ENCODE results near the gene THAP3. TPM values are rescaled to one million over a fixed set of nuclear protein-coding genes. Genes with fewer than 3 reads are reported as not detected.
"Not testable (repeated sequence)": the region's sequence is repeated elsewhere in the genome, so short reads cannot be mapped to it uniquely, and the experiment has no call there.

The THAP3 gene
- polyA plus RNA-seq, 3 donors from 2014 or later: 19.4 to 28.4 (median 28.0) TPM

DNA sequence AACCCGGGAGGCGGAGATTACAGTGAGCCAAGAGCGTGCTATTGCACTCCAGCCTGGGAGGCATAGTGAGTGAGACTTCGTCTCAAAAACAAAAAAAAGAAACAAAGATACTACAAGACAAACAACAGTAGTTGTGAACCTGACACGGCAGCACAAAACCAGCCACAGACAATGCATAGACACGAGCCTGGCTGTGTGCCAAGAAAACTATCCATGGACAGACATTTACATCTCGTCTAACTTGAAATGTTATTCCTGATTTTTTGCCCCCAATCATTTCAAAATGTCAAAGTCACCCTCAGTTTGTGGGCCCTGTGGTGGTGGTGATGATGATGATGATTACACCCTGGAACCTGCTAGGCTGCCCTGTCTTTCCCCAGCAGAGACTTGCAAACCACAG lies 28.3 kb upstream of the THAP3 start:
- Mint-ChIP-seq H3K4me1 (peaks cover 64 to 71% of the 10 kb centered on the region in 2 donors), H3K36me3 (peaks cover 0 to 25% (median 0%) of the 10 kb centered on the region in 3 donors), H3K27ac (peak overlapping the region in 1 of 6 donors; percentile 41), H3K9me3 (no peaks in the 10 kb centered on the region), H3K27me3 (ENCODE audit: low read depth in 3 of 3) (peaks cover 0 to 7% (median 1%) of the 10 kb centered on the region in 3 donors), H3K4me3 (no peak overlapping the region)
- DNase-seq: no peak

GRCh38 chr1:6596886-6597776 lies 27.5 kb upstream of the THAP3 start:
- Mint-ChIP-seq H3K27ac (no peak overlapping the region), H3K4me3 (no peak overlapping the region), H3K36me3 (peaks cover 0 to 25% (median 0%) of the 10 kb centered on the region in 3 donors), H3K4me1 (peaks cover 59 to 64% of the 10 kb centered on the region in 2 donors), H3K27me3 (ENCODE audit: low read depth in 3 of 3) (peaks cover 0 to 7% (median 1%) of the 10 kb centered on the region in 3 donors), H3K9me3 (no peaks in the 10 kb centered on the region)
- DNase-seq: no peak

- Mint-ChIP-seq H3K36me3 (peaks cover 0 to 25% (median 0%) of the 10 kb centered on the region in 3 donors), H3K27me3 (ENCODE audit: low read depth in 3 of 3) (peaks cover 0 to 7% (median 1%) of the 10 kb centered on the region in 3 donors), H3K4me1 (peaks cover 54 to 58% of the 10 kb centered on the region in 2 donors), H3K27ac (peak overlapping the region in 1 of 6 donors; percentile 17), H3K9me3 (no peaks in the 10 kb centered on the region), H3K4me3 (no peak overlapping the region)
- no peak for DNase-seq
These were observed 26.9 kb upstream of the THAP3 start for GRCh38 chr1:6597777-6598131.

DNA sequence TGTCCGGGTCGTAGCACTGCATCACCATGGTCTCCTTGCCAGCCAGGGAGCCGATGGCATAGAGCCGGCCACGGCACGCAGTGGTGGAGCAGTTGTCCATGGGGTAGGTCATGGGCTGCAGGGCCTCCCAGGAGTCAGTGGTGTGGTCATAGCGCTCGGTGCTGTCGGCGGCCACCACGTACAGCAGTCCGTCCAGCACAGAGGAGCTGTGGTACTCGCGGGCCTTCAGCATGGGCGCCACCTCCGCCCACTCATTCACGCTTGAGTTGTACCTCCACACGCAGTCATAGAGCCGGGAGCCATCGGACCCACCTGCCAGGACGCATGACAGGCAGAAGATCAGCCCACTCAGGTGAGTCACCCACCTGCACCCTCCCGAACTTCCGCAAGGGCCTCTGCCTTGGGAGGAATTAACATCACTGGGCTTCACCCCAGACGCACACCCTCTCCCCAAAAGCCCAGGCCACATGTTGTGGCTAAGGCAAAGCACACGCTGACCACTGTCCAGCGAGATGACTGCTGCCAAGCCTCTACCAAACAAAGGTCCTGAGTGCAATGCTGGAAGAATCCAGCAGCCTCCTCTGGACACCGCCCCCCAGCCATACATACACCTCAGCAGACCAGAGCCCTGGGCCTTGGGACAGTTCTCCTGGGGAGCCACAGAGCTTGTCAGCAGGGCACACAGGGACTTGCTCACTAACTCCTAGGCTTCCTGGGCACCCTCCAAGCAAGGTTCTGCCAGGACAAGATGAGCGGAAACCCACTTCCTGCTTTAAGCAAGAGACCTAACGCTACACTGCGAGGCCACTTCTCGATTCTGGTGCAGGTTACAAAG lies 25.3 kb upstream of the THAP3 start:
- Mint-ChIP-seq H3K4me3 (peak overlapping the region; percentile 85 to 98 (median 96)), H3K4me1 (peaks cover 60 to 61% of the 10 kb centered on the region in 2 donors), H3K36me3 (peaks cover 0 to 19% (median 0%) of the 10 kb centered on the region in 3 donors), H3K27me3 (ENCODE audit: low read depth in 3 of 3) (peaks cover 1 to 20% (median 3%) of the 10 kb centered on the region in 3 donors), H3K27ac (peak overlapping the region; percentile 84 to 95 (median 88)), H3K9me3 (no peaks in the 10 kb centered on the region)
- peak in 2 of 3 donors; percentile 40 to 45 for DNase-seq

DNA sequence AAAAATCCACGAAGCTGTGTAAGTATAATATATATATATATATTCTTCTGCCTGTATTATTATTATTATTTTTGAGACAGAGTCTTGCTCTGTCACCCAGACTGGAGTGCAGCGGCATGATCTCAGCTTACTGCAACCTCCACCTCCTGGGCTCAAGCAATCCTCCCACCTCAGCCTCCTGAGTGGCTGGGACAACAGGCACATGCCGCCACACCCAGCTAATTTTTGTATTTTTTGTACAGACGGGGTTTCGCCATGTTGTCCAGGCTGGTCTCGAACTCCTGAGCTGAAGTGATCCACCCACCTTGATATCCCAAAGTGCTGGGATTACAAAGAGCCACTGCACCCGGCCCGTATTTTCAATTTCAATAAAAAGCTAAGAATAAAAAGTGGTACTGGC lies 24.7 kb upstream of the THAP3 start:
- Mint-ChIP-seq H3K27ac (peak overlapping the region; percentile 87 to 95 (median 93)), H3K27me3 (ENCODE audit: low read depth in 3 of 3) (peaks cover 1 to 19% (median 3%) of the 10 kb centered on the region in 3 donors), H3K4me3 (peak overlapping the region; percentile 85 to 98 (median 96)), H3K36me3 (peaks cover 0 to 17% (median 0%) of the 10 kb centered on the region in 3 donors), H3K4me1 (peaks cover 58 to 60% of the 10 kb centered on the region in 2 donors)
- H3K9me3 Mint-ChIP-seq, DNase-seq: not testable (repeated sequence)

DNA sequence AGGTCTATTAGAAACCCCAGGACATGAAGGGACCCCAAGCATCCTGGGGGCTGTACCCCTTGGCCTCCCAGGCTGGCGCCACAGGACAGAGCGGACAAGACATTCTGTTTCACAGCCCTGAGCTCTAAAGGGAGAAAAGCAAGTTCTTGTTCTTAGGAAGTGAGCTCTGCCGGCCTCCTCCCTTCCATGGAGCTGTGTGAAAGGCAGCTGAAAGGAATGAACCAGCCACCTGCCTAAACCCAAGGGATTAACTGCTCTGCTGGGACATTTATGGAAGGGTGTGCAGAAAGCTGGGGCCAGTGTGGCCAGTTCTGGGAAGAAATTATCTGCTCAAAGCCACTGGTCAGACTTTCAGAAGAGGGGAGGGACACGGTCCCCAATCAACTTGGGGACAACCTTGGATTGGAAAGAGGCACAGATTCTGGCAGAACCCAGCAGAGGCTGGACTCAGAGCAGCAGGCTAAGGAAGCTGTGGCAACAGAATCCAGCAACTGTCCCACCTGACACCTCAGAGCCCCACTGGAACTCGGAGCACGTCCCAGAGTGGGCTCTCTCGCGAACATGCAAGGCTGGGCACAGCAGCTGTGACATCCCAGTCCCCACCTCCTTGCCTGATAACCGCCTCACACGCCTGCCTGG lies 24.1 kb upstream of the THAP3 start:
- Mint-ChIP-seq H3K4me3 (peak overlapping the region; percentile 85 to 98 (median 96)), H3K27me3 (ENCODE audit: low read depth in 3 of 3) (peaks cover 1 to 19% (median 3%) of the 10 kb centered on the region in 3 donors), H3K36me3 (peaks cover 0 to 11% (median 0%) of the 10 kb centered on the region in 3 donors), H3K9me3 (no peaks in the 10 kb centered on the region), H3K4me1 (peaks cover 52 to 56% of the 10 kb centered on the region in 2 donors), H3K27ac (peak overlapping the region; percentile 89 to 95 (median 93))
- DNase-seq: no peak

DNA sequence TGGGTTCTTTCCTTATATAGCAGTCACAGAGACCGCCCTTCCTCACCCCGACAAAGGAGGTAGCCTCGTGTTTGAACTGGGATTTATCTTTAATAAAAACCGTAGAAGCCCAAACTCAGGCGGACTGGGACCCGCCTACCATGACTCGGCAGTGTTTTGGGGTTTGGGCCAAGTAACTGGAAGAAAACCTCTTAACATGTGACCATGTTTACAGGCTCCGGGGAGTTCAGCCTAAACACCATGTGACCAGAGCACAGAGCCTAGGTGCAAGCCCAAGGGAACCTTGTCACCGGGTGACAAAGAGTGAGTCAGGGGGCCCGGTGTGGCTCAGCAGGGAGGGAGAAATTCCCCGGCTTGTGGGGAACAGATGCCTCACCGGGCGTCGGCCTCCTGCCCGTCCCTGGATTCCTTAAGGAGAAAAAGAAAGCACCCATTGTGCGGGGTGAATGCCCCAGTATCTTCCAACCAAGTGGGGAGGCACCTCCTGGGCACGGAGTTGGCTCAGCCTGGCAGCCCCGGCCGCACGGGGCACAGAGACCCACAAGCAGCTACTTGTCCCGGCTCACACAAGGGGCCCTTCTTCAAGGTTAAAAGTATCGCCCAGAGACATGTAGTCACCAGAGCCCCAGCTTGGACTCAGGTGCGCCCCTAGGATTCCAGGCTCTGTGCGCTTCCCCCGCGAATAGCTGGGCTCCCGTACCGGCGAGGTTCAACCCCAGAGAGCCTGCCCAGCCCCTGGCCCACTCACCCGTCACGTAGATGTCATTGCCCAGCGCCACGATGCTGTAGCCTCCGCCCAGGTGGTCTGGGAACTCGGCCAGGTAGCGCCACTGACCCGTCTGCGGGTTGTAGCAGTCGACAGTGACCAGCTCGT lies 23.4 kb upstream of the THAP3 start:
- Mint-ChIP-seq H3K27me3 (ENCODE audit: low read depth in 3 of 3) (peaks cover 0 to 19% (median 3%) of the 10 kb centered on the region in 3 donors), H3K4me3 (peak overlapping the region; percentile 85 to 98 (median 96)), H3K36me3 (peaks cover 0 to 4% (median 0%) of the 10 kb centered on the region in 3 donors), H3K9me3 (no peaks in the 10 kb centered on the region), H3K27ac (peak overlapping the region; percentile 89 to 95 (median 93)), H3K4me1 (peaks cover 45 to 48% of the 10 kb centered on the region in 2 donors)
- DNase-seq: peak; percentile 55 to 68 (median 56)

DNA sequence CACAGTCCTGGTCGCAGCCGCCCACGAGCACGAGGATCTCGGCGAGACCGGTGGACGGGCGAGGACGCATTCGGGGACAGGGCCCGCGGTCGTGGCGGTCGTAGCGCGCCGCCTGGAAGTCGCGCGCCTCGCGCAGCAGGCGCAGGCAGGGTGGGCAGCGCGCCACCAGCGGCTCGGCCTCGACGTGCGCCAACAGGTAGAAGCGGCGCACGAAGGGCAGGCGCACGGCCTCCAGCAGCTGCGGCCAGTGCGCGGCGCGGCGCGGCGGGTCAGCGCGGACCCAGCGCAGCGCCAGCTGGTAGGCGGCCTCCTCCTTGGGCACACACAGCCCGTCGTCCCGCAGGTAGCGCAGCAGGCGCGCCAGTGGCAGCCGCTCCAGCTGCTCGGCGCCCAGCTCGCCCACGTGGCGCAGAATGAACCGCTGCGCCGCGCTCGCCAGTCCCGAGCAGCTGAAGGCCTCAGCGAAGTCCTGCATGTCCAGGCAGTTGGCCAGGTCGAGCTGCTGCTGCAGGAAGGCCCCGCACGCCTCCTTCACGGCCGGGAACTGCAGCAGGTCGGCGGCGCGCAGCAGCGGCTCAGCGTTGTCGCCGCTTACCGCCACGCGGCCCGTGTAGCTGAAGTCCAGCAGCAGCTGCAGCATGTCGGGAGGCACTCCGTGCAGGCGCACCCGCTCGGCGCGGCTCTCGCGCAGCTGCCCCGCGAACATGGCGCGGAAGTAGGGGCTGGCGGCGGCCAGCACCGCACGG lies 22.6 kb upstream of the THAP3 start:
- no peaks in the 10 kb centered on the region for H3K9me3 Mint-ChIP-seq
- peak overlapping the region; percentile 85 to 98 (median 96) for H3K4me3 Mint-ChIP-seq
- peaks cover 0 to 19% (median 3%) of the 10 kb centered on the region in 3 donors for H3K27me3 Mint-ChIP-seq (ENCODE audit: low read depth in 3 of 3)
- H3K4me1 Mint-ChIP-seq: peaks cover 39 to 45% of the 10 kb centered on the region in 2 donors
- DNase-seq: peak in 2 of 3 donors; percentile 24 to 32
- H3K36me3 Mint-ChIP-seq: no peaks in the 10 kb centered on the region
- peak overlapping the region; percentile 59 to 95 (median 72) for H3K27ac Mint-ChIP-seq

- peaks cover 0 to 19% (median 3%) of the 10 kb centered on the region in 3 donors for H3K27me3 Mint-ChIP-seq (ENCODE audit: low read depth in 3 of 3)
- H3K4me1 Mint-ChIP-seq: peaks cover 39 to 40% of the 10 kb centered on the region in 2 donors
- H3K9me3 Mint-ChIP-seq: no peaks in the 10 kb centered on the region
- peak within 1 kb of the TSS; percentile 92 to 97 (median 94) for H3K27ac Mint-ChIP-seq
- peak within 1 kb of the TSS; percentile 85 to 98 (median 96) for H3K4me3 Mint-ChIP-seq
- no peaks in the 10 kb centered on the region for H3K36me3 Mint-ChIP-seq
- DNase-seq: peak; percentile 87 to 88 (median 87)
These were observed 21.9 kb upstream of the THAP3 start, which contains the start of gene KLHL21 for GRCh38 chr1:6602669-6603237. TSS of gene KLHL21 (minus strand) at chr1:6602869. CDS start at chr1:6602817, 52 bp downstream.

DNA sequence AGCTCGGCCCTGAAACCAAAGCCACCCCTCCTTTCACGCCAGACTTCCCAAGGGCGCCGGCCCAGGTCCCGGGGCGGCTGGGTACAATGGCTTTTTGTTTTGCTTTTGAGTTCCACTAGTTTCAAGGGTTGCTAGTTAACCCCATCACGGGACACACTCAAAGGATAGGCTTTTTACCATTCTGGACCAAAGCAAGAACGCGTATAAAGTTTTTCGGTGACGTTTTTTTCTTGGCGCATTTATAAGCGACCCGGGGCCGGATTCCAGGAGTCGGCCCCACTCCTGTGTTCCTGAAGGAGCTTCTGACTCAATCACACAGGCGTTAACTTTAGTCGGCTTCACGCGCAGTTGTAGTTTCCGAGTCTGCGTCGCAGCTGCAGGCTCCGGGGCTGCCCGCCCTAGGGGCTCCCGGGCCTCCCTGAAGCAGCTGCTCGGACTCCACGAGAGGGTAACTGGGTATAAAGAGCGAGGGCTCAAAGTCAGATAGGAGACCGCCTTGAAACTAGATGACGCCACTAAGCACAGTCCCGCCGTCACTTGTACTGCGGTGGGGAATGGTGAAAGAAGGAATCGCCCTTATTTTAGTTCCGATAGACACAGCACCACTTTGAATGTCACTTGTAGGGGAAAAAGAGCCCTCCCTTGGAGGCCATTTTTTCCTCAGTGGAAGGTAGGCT lies 21.3 kb upstream of the THAP3 start:
- H3K27ac Mint-ChIP-seq: peak overlapping the region; percentile 92 to 97 (median 94)
- H3K9me3 Mint-ChIP-seq: no peaks in the 10 kb centered on the region
- peak; percentile 75 to 78 (median 77) for DNase-seq
- peaks cover 39% of the 10 kb centered on the region in 2 donors for H3K4me1 Mint-ChIP-seq
- peak overlapping the region; percentile 85 to 90 (median 87) for H3K4me3 Mint-ChIP-seq
- no peaks in the 10 kb centered on the region for H3K36me3 Mint-ChIP-seq
- peaks cover 0 to 19% (median 3%) of the 10 kb centered on the region in 3 donors for H3K27me3 Mint-ChIP-seq (ENCODE audit: low read depth in 3 of 3)

DNA sequence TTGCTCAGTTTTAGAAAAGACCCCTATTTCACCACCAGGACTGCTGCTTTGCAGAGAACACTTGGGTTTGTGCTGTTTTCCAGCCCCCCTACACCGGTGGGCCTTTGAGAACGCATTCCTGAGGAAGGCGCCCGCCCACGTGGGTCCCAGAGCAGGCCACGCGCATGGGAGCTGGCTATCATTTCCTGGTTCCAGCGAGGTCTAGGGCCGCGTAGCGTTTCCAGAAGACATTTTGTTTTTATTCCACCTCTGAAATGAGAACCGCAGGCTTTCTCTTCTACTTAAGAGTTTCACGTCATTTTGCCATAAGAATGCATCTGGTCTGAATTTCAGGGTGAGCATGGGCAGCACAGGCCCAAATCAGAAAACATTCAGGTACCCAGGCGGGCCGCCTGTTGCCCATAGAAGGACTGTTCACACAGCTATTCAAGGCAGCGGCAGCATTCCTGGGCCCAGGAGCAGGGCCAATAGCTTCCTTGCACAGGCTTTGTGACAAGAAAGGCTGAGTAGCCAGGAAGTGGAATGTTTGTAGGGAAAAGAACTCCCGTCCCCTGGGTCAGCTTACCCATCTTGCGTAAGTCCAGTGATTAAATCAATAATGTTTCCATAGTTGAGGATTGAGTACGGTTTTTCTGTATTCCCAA lies 20.6 kb upstream of the THAP3 start:
- H3K27ac Mint-ChIP-seq: peak overlapping the region; percentile 92 to 97 (median 94)
- no peaks in the 10 kb centered on the region for H3K36me3 Mint-ChIP-seq
- peaks cover 34 to 36% of the 10 kb centered on the region in 2 donors for H3K4me1 Mint-ChIP-seq
- DNase-seq: no peak
- H3K9me3 Mint-ChIP-seq: no peaks in the 10 kb centered on the region
- peak overlapping the region; percentile 85 to 90 (median 87) for H3K4me3 Mint-ChIP-seq
- peaks cover 0 to 19% (median 3%) of the 10 kb centered on the region in 3 donors for H3K27me3 Mint-ChIP-seq (ENCODE audit: low read depth in 3 of 3)

Measured in immature natural killer cell (primary cell).